B cell (primary cell): Measurements from ENCODE around the gene HES7. TPM values are rescaled to one million over a fixed set of nuclear protein-coding genes. Genes with fewer than 3 reads are reported as not detected.

Experiments used
- ATAC-seq: fragments of 200-7000 bp; cut with Tn5 transposase; one replicate; pipeline ENCODE4 v1.10.0; 2021; ENCODE audit warnings: low read depth, mild to moderate bottlenecking, moderate number of reproducible peaks, moderate library complexity
- CTCF ChIA-PET: fragments of 350-600 bp; sonication (Branson Sonifier 250); formaldehyde crosslinking; loops from one replicate; lab custom pipeline; 2021; ENCODE audit warnings: antibody characterized with exemption, inconsistent platforms; lab: Charles Lee
- POLR2A ChIA-PET: fragments of 350-600 bp; sonication (Branson Sonifier 250); formaldehyde crosslinking; loops from one replicate; lab custom pipeline; 2021; ENCODE audit warnings: antibody characterized with exemption; lab: Charles Lee
- DNase-seq: peaks from one replicate; pipeline ENCODE4 v3.0.0; 2013
- H2AFZ ChIP-seq: 2 replicates; pipeline ENCODE4 v1.6.1; 2012; ENCODE audit warnings: mild to moderate bottlenecking, low read depth, low read length; ENCODE audit not compliant: insufficient read depth, poor library complexity, severe bottlenecking
- H3K27ac ChIP-seq, 2 donors: 1 replicate in 1 of 2; 2 replicates in 1 of 2; pipeline ENCODE4 v1.5.1; 2012 to 2013; ENCODE audit warnings: low read length in 2 of 2, mild to moderate bottlenecking in 2 of 2, moderate library complexity in 1 of 2
- H3K27me3 ChIP-seq, 4 experiments: fragments of 200-600 bp in 1 of 4; sonication (generic) in 1 of 4; replicated peaks in 1 of 4; 1 replicate in 2 of 4; 2 replicates in 2 of 4; pipeline versions ENCODE4 v1.6.1 to v1.7.0; 2013 to 2016; ENCODE audit warnings: low read length in 3 of 4, mild to moderate bottlenecking in 2 of 4, mixed read lengths in 1 of 4, moderate library complexity in 1 of 4; ENCODE audit not compliant: insufficient read depth in 4 of 4, control insufficient read depth in 3 of 4; ENCODE audit errors: control extremely low read depth in 1 of 4
- H3K36me3 ChIP-seq, 2 experiments: replicated peaks in 1 of 2; 1 replicate in 1 of 2; 2 replicates in 1 of 2; pipeline versions ENCODE4 v1.6.1 to v1.7.1; 2013; ENCODE audit warnings: low read length in 1 of 2; ENCODE audit not compliant: insufficient read depth in 2 of 2, control insufficient read depth in 1 of 2; ENCODE audit errors: control extremely low read depth in 1 of 2, extremely low read depth in 1 of 2
- H3K4me1 ChIP-seq, 2 donors: fragments of 200-600 bp in 1 of 2; sonication (generic) in 1 of 2; 1 replicate in 1 of 2; 2 replicates in 1 of 2; pipeline versions ENCODE4 v1.5.1 to v1.6.1; 2013 to 2017; ENCODE audit warnings: low read length in 2 of 2; ENCODE audit not compliant: control insufficient read depth in 2 of 2, insufficient read depth in 2 of 2
- H3K4me2 ChIP-seq: replicated peaks from 2 replicates; pipeline ENCODE3; 2012; ENCODE audit warnings: mild to moderate bottlenecking, low read depth, low read length; ENCODE audit not compliant: poor library complexity, severe bottlenecking
- H3K4me3 ChIP-seq, 5 experiments: fragments of 200-600 bp in 1 of 5; sonication (generic) in 1 of 5; 1 replicate in 3 of 5; 2 replicates in 2 of 5; pipeline versions ENCODE4 v1.5.1 to v1.7.0; 2011 to 2016; ENCODE audit warnings: low read length in 4 of 5, mild to moderate bottlenecking in 4 of 5, low read depth in 2 of 5, control low read depth in 1 of 5, moderate library complexity in 1 of 5; ENCODE audit not compliant: insufficient read depth in 1 of 5; ENCODE audit errors: control extremely low read depth in 1 of 5, extremely low read depth in 1 of 5
- H3K79me2 ChIP-seq: fragments of 200-600 bp; sonication (generic); one replicate; pipeline ENCODE4 v1.6.0; 2016; ENCODE audit warnings: low read length; ENCODE audit not compliant: control insufficient read depth, insufficient read depth
- H3K9ac ChIP-seq: fragments of 200-600 bp; sonication (generic); 2 replicates; pipeline ENCODE4 v1.6.1; 2017; ENCODE audit warnings: mild to moderate bottlenecking, low read length, moderate library complexity
- H3K9me3 ChIP-seq, 3 donors: one replicate each; pipeline versions ENCODE4 v1.6.1 to v1.7.1; 2013; ENCODE audit warnings: low read length in 2 of 3; ENCODE audit not compliant: control insufficient read depth in 2 of 3, insufficient read depth in 1 of 3; ENCODE audit errors: control extremely low read depth in 1 of 3
- H4K20me1 ChIP-seq: 2 replicates; pipeline ENCODE4 v1.6.0; 2012; ENCODE audit warnings: mild to moderate bottlenecking, low read length; ENCODE audit not compliant: insufficient read depth, control insufficient read depth, poor library complexity, severe bottlenecking
- H3K27ac Mint-ChIP-seq: one replicate; pipeline ENCODE4 v1.8.0; 2021; ENCODE audit warnings: mixed read lengths
- H3K27me3 Mint-ChIP-seq: one replicate; pipeline ENCODE4 v1.8.0; 2021; ENCODE audit warnings: mixed read lengths
- H3K4me1 Mint-ChIP-seq: one replicate; pipeline ENCODE4 v1.8.0; 2021; ENCODE audit warnings: mixed read lengths
- H3K4me3 Mint-ChIP-seq: one replicate; pipeline ENCODE4 v1.8.0; 2021; ENCODE audit warnings: mixed read lengths
- H3K9me3 Mint-ChIP-seq: one replicate; pipeline ENCODE4 v1.8.0; 2022; ENCODE audit warnings: mixed read lengths; ENCODE audit not compliant: insufficient read depth
- EZH2 ChIP-seq: IDR thresholded peaks from 2 replicates; pipeline ENCODE4 v1.6.1; 2012; ENCODE audit warnings: borderline replicate concordance, low read depth, mild to moderate bottlenecking, moderate library complexity, low read length; ENCODE audit not compliant: insufficient read depth, poor library complexity, severe bottlenecking
- WGBS: methylation state at CpG from one replicate; pipeline ENCODE4 v1.1.5; 2013; ENCODE audit warnings: missing lambda C conversion rate; ENCODE audit not compliant: insufficient coverage; 5-methylcytosine and 5-hydroxymethylcytosine counted together
- intact Hi-C: fragments of 100-400 bp; cut with micrococcal nuclease; formaldehyde crosslinking; loops from one replicate; pipeline ENCODE4 v1.10.0; 2022
- polyA plus RNA-seq: library from polyadenylated mRNA; depleted of rRNA; stranded (reverse); fragments of >200 nt; gene quantifications from 2 replicates; pipeline ENCODE4 v1.2.3, GENCODE V29; 2012
- total RNA-seq, 2 donors: library from RNA; stranded (reverse); fragments of 120-200 nt in 1 of 2; gene quantifications; 1 replicate in 1 of 2; 2 replicates in 1 of 2; pipeline versions ENCODE4 v1.2.3 to v1.2.4, GENCODE V29; 2013 to 2022
- TF ChIP-seq, protein P1 (sequence below): fragments of 200-600 bp; IDR thresholded peaks from one replicate; pipeline ENCODE4 v1.8.0; 2022; ENCODE audit warnings: antibody characterized with exemption, mild to moderate bottlenecking

HES7 gene
- total and polyA plus RNA-seq, 2 donors (not counting 1 experiment from before 2014, with no cell fraction given): 0.34 TPM; not detected in 1

DNA sequence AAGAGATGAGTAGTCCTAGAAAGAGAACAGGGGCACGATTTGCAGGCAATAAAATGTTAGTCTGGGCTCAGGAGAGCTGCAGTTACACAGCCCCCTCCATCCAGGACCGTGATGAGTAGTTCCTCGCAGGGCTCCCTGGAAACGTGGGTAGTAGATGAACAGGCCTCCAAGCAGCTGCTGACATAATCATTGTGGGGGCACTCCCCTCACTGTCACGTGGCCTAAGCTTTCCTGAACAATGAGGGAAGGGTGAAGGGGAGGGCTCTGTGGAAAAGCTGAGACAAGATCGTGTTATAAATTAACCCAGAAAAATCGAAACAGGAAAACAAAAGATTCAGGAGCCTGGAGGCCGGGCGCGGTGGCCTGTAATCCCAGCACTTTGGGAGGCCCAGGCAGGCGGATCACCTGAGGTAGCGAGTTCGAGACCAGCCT, 29.6 kb upstream of the HES7 start:
- Histone ChIP-seq H2AFZ (no peak overlapping the region), H3K4me1 (peaks cover 58 to 78% of the 10 kb centered on the region in 2 donors), H3K36me3 (peaks cover 0 to 18% of the 10 kb centered on the region in 2 experiments), H3K27me3 (no peaks in the 10 kb centered on the region), H3K79me2 (peaks cover 51% of the 10 kb centered on the region), H3K4me3 (peak overlapping the region in 1 of 5 experiments; percentile 96), H3K27ac (peak overlapping the region; percentile 42 to 97), H4K20me1 (peaks cover 54% of the 10 kb centered on the region), H3K9me3 (peaks cover 0 to 6% (median 0%) of the 10 kb centered on the region in 3 donors), H3K9ac (no peak overlapping the region), H3K4me2 (peak overlapping the region; percentile 88)
- Mint-ChIP-seq H3K9me3 (no peaks in the 10 kb centered on the region), H3K27me3 (no peaks in the 10 kb centered on the region), H3K4me1 (peaks cover 44% of the 10 kb centered on the region), H3K4me3 (peak overlapping the region; percentile 94), H3K27ac (peak overlapping the region; percentile 79)
- TF ChIP-seq EZH2: no peak
- TF ChIP-seq, protein P1, sequence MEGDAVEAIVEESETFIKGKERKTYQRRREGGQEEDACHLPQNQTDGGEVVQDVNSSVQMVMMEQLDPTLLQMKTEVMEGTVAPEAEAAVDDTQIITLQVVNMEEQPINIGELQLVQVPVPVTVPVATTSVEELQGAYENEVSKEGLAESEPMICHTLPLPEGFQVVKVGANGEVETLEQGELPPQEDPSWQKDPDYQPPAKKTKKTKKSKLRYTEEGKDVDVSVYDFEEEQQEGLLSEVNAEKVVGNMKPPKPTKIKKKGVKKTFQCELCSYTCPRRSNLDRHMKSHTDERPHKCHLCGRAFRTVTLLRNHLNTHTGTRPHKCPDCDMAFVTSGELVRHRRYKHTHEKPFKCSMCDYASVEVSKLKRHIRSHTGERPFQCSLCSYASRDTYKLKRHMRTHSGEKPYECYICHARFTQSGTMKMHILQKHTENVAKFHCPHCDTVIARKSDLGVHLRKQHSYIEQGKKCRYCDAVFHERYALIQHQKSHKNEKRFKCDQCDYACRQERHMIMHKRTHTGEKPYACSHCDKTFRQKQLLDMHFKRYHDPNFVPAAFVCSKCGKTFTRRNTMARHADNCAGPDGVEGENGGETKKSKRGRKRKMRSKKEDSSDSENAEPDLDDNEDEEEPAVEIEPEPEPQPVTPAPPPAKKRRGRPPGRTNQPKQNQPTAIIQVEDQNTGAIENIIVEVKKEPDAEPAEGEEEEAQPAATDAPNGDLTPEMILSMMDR: no peak
- ATAC-seq (no peak), DNase-seq (peak; percentile 48)
- 57% methylated on average over 9 of the region's 13 CpGs for WGBS
- POLR2A ChIA-PET: interaction anchor here (0.6 to 5.6 kb wide), 6 partner anchors 14 to 68 kb away, joined by 3 to 36 read pairs (median 4); partner anchors contain the start of genes ALOXE3 and BORCS6
- intact Hi-C loops: no loop called here
- CTCF ChIA-PET: interaction anchor here (0.8 to 1.8 kb wide), 4 partner anchors 14 to 59 kb away, joined by 3 to 5 read pairs (median 4); no protein-coding TSS in a partner anchor

DNA sequence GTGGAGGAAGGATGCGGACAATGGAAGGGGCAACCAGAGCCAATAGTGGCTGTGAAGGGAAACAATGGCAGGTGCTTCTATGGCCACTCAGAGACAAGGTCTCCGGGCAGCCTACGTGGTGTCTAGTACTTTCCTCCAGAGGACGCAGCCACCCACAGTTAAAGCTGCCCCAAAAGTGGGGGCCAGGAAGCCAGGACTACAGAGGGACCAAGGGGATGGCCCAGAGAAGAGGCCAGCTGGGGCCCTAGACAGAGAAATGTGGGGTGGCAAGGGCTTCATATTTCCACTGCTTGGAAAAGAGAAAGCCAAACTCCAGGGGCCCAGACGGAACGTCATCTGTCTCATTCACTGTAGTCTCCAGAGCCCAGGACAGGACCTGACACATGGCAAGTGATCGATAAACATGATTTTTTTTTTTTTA, 29.1 kb upstream of the HES7 start:
- Histone ChIP-seq H3K4me3 (no peak overlapping the region), H3K9ac (no peak overlapping the region), H3K27me3 (no peaks in the 10 kb centered on the region), H3K27ac (no peak overlapping the region), H4K20me1 (peaks cover 54% of the 10 kb centered on the region), H3K4me2 (no peak overlapping the region), H3K36me3 (peaks cover 0 to 23% of the 10 kb centered on the region in 2 experiments), H3K79me2 (peaks cover 54% of the 10 kb centered on the region), H3K9me3 (peaks cover 0 to 6% (median 0%) of the 10 kb centered on the region in 3 donors), H2AFZ (no peak overlapping the region), H3K4me1 (peaks cover 55 to 73% of the 10 kb centered on the region in 2 donors)
- Mint-ChIP-seq H3K27me3 (no peaks in the 10 kb centered on the region), H3K9me3 (no peaks in the 10 kb centered on the region), H3K4me1 (peaks cover 42% of the 10 kb centered on the region), H3K27ac (peak overlapping the region; percentile 79), H3K4me3 (peak overlapping the region; percentile 94)
- ATAC-seq (no peak), DNase-seq (no peak)
- ChIA-PET POLR2A (interaction anchor here (0.6 to 5.6 kb wide), 5 partner anchors 13 to 46 kb away, joined by 4 to 36 read pairs (median 5); partner anchors contain the start of genes ALOXE3 and BORCS6), CTCF (interaction anchor here (0.8 to 1.8 kb wide), 4 partner anchors 14 to 58 kb away, joined by 3 to 5 read pairs (median 4); no protein-coding TSS in a partner anchor)
- intact Hi-C loops: no loop called here
- WGBS: 95% methylated on average over 7 of the region's 7 CpGs
- TF ChIP-seq, protein P1: no peak
- TF ChIP-seq EZH2: no peak
